ENCODE results near the gene LSM4. TPM values are rescaled to one million over a fixed set of nuclear protein-coding genes. Genes with fewer than 3 reads are reported as not detected.

The LSM4 gene
- polyA plus RNA-seq, 1 experiment: 69.3 TPM

DNA sequence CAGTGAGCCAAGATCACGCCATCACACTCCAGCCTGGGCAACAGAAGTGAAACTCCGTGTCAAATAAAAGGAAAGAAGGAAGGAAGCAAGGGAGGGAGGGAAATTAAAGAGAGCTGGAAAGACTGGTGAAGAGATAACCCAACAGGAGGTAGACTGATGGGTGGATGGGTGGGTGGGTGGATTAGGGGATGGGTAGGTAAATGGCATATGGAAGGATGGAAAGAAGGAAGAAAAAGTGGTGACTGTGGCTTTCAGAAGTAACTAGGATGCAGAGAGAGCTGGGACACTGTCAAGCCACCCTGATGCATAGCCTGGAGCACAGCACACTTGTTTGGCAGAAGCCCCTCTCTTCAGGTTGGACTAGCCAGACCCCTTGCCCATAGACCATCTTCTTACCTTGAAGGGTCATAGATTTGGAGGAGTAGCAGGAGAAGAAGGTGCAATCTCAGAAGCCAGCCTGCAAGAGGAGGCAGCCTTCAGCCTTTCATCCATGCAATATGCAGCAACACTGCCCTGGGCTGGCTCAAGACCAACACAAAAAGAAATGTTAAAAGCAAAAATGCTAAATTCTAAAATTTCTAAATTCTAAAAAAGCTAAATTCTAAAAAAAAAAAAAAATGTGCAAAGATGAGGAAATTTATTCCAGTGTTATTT lies 53.7 kb downstream of the LSM4 start:
- CTCF ChIA-PET: interaction anchor here (0.7 to 2.0 kb wide), 6 partner anchors 9 to 128 kb away, joined by 3 to 19 read pairs (median 3); no protein-coding TSS in a partner anchor
- POLR2A ChIA-PET: interaction anchor here (0.6 to 1.2 kb wide), 3 partner anchors 11 to 135 kb away, joined by 3 to 8 read pairs (median 4); no protein-coding TSS in a partner anchor
- TF ChIP-seq, protein P1, sequence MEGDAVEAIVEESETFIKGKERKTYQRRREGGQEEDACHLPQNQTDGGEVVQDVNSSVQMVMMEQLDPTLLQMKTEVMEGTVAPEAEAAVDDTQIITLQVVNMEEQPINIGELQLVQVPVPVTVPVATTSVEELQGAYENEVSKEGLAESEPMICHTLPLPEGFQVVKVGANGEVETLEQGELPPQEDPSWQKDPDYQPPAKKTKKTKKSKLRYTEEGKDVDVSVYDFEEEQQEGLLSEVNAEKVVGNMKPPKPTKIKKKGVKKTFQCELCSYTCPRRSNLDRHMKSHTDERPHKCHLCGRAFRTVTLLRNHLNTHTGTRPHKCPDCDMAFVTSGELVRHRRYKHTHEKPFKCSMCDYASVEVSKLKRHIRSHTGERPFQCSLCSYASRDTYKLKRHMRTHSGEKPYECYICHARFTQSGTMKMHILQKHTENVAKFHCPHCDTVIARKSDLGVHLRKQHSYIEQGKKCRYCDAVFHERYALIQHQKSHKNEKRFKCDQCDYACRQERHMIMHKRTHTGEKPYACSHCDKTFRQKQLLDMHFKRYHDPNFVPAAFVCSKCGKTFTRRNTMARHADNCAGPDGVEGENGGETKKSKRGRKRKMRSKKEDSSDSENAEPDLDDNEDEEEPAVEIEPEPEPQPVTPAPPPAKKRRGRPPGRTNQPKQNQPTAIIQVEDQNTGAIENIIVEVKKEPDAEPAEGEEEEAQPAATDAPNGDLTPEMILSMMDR (IDR thresholded peaks at IDR 0.05; ENCODE audit: low read depth, low read length): no peak

GRCh38 chr19:18266771-18267686 lies 55.8 kb downstream of the LSM4 start:
- POLR2A ChIA-PET: no interaction called here
- Histone ChIP-seq H3K9me3 (ENCODE audit: control insufficient read depth, insufficient read depth, low read length) (no peaks in the 10 kb centered on the region; the same call in 1 of the 2 replicates), H3K27me3 (ENCODE audit: control insufficient read depth, insufficient read depth, low read length) (no peaks in the 10 kb centered on the region), H3K4me3 (ENCODE audit: low read depth, low read length) (no peak overlapping the region), H3K27ac (ENCODE audit: low read depth, low read length) (no peak overlapping the region)
- CTCF ChIA-PET: no interaction called here
- DNase-seq (ENCODE audit: low read depth, low spot score): no peak
- TF ChIP-seq, protein P1 (IDR thresholded peaks at IDR 0.05; ENCODE audit: low read depth, low read length): no peak

More for the DNA sequence above, 53.7 kb downstream of the LSM4 start:
- Histone ChIP-seq H3K27ac (ENCODE audit: low read depth, low read length) (no peak overlapping the region), H3K9me3 (ENCODE audit: control insufficient read depth, insufficient read depth, low read length) (no peaks in the 10 kb centered on the region; the same call in 1 of the 2 replicates), H3K4me3 (ENCODE audit: low read depth, low read length) (no peak overlapping the region), H3K27me3 (ENCODE audit: control insufficient read depth, insufficient read depth, low read length) (no peaks in the 10 kb centered on the region)
- no peak for DNase-seq (ENCODE audit: low read depth, low spot score)

DNA sequence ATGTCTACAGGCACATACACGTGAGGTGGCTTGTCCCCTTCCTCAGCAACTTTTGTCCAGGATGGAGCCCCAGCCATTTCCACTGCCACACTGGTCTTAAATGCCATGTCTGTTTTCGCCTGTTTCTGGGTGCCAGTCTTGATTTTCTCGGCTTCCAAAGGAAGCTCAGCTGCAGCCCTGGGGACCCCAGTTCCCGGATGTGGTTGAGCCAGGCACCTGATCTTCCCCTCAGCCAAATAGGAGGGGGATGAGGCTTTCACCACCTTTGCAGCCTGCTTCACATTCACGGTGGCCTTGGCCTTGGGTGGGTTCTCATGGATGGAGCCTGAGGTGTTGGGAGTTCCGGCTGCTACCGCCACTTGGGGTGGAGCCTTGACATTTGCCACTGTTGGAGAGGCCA lies 57.3 kb downstream of the LSM4 start:
- no peak overlapping the region for H3K4me3 ChIP-seq (ENCODE audit: low read depth, low read length)
- POLR2A ChIA-PET: no interaction called here
- TF ChIP-seq, protein P1 (IDR thresholded peaks at IDR 0.05; ENCODE audit: low read depth, low read length): no peak
- CTCF ChIA-PET: no interaction called here
- no peak for DNase-seq (ENCODE audit: low read depth, low spot score)
- no peaks in the 10 kb centered on the region for H3K27me3 ChIP-seq (ENCODE audit: control insufficient read depth, insufficient read depth, low read length)
- H3K27ac ChIP-seq (ENCODE audit: low read depth, low read length): no peak overlapping the region
- no peaks in the 10 kb centered on the region; the same call in 1 of the 2 replicates for H3K9me3 ChIP-seq (ENCODE audit: control insufficient read depth, insufficient read depth, low read length)

DNA sequence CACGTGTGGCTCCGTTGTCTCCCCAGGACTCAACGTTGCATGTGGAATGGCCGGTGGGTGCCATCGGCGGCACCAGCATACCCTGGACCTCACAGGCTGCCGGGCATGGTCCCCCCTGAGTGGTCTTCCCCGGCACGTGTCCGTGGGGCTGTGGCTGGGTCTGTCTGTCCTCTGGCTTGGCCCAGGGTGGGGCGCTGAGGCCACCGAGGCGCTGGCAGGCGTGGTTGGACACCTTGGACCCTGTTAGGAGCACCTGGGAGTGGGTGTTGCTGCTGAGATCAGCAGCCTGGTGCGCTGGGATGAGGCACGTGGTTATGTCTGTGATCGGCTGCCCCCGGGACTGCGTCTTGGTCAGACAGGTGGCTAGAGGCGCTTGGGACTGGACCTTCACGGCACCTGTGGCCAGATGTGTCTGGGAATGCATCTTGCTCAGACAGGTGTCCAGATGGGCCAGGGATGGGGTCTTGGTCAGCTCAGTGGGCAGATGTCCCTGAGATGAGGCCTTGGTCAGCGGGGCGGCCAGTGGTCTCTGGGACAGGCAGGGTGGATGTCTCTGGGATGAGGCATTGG lies 57.8 kb downstream of the LSM4 start:
- POLR2A ChIA-PET: no interaction called here
- no peak overlapping the region for H3K27ac ChIP-seq (ENCODE audit: low read depth, low read length)
- no peaks in the 10 kb centered on the region; the same call in 1 of the 2 replicates for H3K9me3 ChIP-seq (ENCODE audit: control insufficient read depth, insufficient read depth, low read length)
- CTCF ChIA-PET: no interaction called here
- no peaks in the 10 kb centered on the region for H3K27me3 ChIP-seq (ENCODE audit: control insufficient read depth, insufficient read depth, low read length)
- no peak for DNase-seq (ENCODE audit: low read depth, low spot score)
- no peak overlapping the region for H3K4me3 ChIP-seq (ENCODE audit: low read depth, low read length)
- TF ChIP-seq, protein P1 (IDR thresholded peaks at IDR 0.05; ENCODE audit: low read depth, low read length): no peak

Data from AG04450 (cell line).